Putamen (tissue), 1 donor: Measurements from ENCODE around the gene NGLY1.

Experiments used
- DNase-seq: peaks from one replicate; pipeline ENCODE4 v3.0.0-alpha.2; 2016; ENCODE audit warnings: low spot score

Gene NGLY1

DNA sequence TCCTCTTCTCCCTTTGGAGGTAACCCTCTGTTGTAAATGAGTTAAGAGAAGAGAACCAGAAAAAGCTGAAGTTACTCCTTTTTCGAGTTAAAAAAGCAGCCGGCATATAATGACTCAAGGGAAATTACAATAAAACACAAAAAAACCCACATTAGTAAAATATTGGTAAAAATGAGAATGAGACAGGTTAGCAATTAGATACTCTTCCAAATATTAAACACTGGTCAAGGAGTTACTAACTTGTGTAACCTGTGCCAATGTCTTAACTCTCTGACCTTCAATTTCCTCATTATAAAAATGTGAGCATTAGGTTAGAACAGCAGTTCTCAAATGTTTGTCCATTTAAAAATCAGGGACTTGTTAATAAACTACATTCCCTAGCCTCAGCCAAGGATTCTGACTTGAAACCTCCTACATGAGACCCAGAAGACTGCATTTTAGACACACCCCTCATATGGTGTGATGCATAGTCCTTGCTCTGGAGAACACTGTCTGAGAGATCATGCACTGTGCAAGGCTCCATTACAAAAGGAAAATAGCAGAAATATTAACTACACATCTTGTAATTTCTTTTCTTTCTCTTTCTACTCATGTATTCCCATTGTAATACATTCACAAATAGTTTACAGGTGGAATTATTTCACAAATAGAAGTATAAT, 75.8 kb downstream of the NGLY1 start:
- no peak for DNase-seq

DNA sequence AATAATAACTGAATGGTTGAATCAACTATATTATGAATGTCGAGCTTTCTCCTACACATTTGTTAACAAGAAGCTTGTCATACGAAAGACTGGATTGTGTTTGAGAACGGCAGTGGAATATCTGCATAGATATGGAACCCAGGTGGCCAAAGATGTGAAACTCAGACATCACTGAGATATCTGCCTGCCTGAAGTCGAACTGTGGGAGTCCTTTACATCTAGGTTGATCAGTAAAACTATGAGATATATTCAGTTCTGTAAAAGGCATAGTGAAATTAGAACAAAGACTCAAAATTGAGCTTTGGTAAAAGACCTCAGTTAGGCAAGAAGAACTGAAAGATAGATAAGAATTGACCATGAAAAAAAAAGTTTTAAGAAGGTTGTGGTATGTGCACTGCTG, 77.0 kb downstream of the NGLY1 start:
- no peak for DNase-seq

DNA sequence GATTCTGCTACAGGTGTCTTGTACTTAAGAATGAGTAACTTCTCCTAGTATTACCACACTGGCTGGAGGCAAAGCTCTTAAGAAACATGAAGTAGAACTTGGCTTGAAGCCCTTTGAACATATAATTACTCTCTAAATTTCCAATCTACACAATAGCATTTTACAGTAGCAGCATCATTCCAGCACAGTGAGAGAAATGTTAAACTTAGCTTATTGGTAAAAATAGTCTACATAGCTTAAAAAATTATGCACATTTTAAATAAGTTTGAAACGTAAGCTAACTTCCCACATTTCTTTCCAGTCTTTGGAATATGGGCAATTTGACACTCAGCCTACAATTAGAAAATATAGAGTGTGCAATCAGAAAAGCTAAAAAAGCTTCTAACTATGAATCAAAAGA, 85.7 kb downstream of the NGLY1 start:
- DNase-seq: peak; percentile 37

DNA sequence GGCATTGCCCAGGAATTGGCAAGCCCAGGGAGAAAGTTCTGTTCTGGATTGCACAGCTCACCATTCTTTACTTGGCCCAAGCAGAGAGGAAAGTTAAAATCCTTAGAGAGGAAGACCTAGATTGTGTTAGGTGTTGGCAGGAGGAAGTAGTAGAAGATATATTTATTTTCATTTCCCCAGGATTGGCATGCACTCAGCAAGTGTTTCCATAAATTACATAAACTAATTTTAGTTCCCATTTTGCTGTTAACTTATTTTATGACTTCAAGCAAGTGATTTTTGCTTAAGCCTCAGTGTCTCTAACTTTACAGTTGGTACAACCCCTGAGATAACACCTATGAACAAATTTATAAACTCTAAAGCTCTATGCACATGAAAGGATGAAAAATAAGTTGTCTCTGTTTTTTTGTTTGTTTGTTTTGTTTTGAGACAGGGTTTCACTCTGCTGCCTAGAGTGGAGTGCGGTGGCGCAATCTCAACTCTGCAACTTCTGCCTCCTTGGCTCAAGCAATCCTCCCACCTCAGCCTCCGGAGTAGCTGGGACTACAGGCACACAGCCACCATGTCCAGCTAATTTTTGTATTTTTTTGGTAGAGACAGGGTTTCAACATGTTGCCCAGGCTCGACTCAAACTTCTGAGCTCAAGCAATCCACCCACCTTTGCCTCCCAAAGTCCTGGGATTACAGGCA, 87.4 kb downstream of the NGLY1 start:
- no peak for DNase-seq

DNA sequence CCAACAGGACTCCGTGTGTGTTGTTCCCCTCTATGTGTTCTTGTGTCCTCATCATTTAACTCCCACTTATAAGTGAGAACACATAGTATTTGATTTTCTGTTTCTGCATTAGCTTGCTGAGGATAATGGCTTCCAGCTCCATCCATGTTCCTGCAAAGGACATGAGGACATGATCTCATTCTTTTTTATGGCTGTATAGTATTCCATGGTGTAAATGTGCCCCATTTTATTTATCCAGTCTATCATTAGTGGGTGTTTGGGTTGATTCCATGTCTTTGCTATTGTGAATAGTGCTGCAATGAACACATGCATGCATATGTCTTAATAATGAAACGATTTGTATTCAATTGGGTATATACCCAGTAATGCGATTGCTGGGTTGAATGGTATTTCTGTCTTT, 90.0 kb downstream of the NGLY1 start:
- no peak for DNase-seq

DNA sequence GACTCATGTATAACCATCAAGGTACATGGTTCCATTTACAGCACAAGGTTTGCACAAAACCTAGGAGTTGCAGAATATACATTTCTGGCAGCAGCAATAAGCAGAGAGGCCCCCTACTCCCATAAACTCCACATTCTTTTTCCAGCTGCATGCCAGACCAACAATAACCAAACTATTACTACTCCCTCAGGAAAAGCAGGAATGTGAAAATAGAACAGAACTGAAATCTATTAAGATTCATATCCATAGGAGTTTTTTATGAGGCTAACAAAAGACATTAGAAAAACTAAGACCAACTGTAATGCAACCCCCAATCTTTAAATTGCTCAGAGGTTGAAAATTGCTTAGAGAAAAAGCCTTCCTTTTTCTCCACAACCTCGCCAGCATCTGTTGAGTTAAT, 90.9 kb downstream of the NGLY1 start:
- no peak for DNase-seq

DNA sequence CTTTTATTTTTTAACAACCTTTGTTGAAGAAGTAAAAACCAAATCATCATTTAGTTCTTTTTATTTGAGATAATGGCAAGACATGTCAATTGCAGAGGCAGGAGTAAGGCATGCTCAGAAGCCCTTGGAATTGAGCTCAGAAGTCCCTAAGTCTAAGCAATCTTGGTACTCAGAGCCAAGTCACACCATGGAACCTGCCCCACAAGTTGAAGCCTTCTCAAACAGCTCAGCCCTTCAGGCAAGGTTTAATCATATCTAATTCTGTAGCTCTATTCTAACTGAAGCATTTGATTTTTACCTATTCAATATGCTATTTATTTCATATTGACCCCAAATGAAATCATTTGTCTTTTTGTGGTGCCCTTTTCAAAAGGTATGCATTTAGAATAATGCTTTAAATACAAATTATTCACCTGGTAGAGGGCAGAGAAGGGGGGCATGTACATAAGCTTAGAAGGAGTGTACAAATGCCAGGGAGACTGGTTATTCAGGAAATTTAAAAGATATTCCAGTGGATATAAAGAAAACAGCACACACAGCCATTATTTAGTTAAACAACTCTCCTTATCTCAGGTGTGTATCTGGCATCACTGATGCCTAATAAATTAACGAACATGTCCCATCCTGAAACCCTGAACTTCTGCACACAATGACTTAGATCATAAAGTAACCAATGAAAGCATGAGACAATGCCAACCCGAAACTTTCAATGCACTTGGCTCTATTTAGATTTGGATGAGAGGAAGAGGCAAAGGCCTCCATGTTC, 92.3 kb downstream of the NGLY1 start:
- DNase-seq: no peak

DNA sequence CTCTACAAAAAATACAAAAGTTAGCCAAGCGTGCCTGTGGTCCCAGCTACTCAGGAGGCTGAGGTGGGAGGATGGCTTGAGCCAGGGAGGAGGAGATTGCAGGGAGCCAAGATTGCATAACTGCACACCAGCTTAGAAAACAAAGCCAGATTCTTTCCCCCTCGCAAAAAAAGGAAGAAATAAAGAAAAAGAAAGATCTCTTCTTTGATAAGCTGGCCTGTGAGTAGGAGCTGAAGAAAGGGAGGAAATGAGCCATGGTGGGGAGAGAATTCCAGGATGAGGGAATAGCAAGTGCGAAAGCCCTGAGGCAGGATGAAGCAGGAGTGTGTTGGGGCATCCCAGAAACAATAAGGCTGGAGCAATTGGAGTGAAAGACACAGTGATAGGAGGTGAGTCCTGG, 94.0 kb downstream of the NGLY1 start:
- DNase-seq: no peak

DNA sequence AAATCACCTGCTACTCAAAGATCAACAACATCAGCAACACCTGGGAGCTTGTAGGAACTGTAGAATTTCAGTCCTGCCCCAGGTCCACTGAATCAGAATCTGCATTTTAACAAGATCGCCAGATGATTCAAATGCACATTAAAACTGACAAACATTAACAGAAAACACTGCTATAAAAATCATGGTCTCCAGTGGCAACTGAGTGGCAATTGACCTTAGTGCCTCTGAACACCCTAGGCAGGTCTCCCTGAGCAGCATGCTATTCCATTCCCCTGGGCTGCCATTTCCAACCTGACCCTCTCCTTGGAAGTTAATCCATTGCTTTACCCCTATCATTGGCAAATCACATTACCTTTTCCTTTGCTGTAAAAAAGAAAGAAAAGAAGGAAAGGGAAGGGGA, 95.5 kb downstream of the NGLY1 start:
- DNase-seq: no peak

DNA sequence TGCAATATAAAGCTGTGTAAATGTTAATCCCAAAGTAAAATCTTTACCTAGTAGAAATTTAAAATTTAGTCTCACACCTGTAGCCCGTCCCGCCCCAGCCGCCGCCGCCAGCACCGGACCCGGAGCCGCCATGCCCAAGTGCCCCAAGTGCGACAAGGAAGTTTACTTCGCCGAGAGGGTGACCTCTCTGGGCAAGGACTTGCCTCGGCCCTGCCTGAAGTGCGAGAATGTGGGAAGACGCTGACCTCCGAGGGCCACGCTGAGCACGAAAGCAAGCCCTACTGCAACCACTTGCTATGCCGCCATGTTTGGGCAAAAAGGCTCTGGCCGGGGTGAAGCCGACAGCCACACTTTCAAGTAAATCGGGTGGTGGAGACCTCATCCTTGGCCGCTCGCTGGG, 96.5 kb downstream of the NGLY1 start:
- no peak for DNase-seq

DNA sequence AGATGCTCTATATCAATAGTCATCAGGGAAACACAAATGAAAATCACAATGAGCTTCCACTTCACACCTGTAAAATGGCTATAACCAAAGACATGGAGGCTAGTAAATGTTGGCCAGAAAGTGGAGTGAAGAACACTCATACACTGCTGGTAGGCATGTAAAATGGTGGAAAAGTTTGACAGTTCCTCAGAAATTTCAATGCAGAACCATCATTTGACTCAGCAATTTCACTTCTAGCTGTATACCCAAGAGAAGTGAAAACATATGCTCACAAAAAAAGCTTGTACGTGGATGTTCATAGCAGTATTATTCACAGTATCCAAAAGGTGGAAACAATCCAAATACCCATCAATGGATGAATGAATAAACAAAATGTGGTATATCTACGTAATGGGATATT, 99.4 kb downstream of the NGLY1 start:
- no peak for DNase-seq

DNA sequence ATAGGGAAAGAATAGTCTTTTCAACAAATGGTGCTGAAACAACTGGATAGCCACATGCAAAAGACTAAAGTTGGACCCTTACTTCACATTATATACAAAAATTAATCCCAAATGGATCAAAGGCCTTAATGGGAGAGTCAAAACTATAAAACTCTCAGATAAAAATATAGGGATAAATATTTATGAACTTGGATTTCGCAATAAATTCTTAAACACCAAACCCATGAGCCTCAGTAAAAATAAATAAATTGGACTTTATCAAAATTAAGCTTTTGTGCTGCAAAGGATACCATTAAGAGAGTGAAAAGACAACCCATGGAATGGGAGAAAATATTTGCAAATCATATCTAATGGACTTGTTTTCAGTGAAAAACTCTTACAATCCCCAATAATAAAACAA, 99.8 kb downstream of the NGLY1 start:
- no peak for DNase-seq

DNA sequence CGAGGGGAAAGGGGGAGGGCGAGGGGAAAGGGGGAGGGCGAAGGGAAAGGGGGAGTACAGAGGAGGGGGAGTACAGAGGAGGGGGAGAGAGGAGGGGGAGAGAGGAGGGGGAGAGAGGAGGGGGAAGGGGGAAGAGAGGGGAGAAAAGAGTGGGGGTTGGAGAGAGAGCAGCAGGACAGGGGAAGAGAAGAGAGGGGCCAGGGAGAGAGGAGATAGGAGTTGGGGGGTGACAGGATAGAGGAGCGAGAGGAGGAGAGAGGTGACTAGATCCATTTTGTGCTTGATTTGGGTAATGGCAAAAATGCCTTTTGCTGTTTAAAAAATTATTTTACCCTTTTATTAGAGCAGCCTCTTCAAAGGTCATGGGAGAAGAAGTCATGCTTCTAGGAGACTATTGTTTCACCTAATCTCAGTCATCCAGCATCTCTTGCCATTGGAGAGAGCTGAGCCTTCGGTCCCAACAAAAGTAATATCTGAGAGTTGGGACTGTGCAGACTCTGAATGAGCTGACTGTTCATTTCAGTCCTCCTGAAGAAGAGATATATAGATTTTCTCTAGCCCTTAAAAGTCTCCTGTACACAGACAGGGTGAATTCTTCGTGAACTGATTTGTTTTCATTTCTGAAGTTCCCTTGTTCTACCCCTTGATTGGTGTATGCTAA, 103.5 kb downstream of the NGLY1 start:
- DNase-seq: no peak

DNA sequence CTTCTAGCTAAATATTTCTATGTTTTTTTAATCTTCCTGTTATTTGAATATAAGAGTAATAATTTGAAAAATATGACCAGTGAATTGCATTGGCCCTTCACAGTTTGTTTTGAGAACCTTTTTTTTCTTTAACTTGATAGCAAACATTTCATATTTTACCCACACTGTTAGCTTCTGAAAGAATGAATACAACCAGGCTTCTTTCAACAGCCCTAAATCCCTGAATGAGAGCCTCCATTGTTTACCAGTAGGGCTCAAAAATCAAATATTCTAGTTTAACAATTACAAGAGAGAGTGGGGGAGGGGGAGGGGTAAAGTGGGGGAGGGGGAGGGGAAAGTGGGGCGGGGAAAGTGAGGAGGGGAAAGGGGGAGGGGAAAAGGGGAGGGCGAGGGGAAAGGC, 104.1 kb downstream of the NGLY1 start:
- peak; percentile 55 for DNase-seq

DNA sequence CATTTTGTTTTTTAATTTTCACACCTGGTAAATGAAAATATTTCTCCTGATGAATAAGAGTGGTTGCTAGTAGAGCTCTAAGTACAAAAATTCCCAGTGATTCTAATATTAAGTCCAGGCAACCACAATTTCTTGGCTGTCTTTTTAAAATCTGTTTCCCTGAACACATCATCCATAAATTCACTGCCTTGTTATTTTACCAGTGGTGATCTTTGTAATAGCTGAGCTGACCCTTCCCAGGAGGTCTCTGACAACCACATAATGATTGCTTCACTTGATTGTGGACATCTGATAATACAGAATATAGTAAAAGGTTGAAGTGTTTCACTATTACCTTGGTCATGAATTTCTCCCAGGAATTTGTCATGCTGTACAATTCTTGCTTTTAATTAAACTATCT, 104.7 kb downstream of the NGLY1 start:
- no peak for DNase-seq

DNA sequence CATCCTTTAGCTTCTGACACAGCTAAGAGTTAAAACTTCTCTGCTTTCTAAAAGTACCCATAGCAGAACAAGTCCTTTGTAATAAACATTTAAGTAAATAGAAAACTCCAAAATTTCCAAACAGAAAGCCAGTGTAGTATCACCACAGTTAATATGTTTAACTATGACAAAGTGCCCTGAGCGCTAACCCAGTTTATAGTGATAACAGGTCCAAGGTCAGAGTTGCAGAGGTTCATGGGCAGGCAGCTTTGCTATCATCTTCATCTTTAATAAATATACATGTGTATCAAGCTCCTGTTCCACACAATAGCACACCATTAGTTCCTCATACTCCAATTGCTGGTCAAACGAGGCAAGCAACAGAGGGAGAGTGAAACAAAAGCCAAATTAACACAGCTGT, 106.1 kb downstream of the NGLY1 start:
- DNase-seq: no peak

DNA sequence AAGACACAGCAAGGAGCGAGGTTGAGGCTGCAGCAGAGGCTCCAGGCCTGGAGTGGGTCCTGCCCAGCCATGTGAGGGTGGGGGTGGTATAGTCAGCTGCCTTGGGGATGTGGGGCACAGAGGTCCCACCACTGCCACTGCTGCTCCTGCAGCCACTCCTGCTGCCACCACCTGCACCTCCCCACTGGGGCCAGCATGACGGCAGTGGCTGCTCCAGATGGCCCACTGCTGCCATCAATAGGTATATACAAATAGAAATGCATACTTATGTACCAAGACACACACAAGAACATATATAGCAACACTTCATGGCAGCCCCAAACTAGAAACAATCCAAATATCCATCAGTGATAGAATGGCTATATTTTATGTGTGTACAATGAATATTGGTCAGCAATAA, 108.6 kb downstream of the NGLY1 start:
- no peak for DNase-seq

DNA sequence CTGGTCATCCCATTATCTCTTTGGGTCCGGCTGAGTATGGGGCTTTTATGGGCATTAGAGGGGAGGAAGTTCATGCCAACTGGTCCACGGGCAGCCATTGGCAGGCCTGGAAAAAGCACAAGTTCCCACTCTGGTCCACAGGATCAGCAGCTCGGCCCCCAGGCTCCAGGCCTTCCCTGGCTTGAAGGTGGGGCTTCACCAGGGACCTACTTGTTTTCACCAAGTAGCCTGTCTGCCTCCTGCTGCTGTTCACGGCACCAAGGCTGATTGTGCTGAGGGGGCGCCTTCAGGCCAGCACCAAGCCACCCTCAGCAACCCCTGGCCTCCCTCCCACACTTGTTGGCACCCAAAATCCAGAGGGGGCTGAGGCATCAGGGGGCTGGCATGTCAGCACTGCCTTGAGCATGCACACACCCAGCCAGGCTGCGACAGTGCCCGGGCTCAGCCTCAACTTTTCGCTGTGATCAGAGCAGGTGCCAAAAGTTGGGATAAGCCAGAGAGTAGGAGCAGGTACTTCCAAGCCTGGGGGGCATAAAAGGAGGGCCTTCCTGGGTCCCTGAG, 109.4 kb downstream of the NGLY1 start:
- no peak for DNase-seq
